ENCODE results near the gene DSCAML1. TPM values are rescaled to one million over a fixed set of nuclear protein-coding genes. Genes with fewer than 3 reads are reported as not detected.
"Not testable (repeated sequence)": the region's sequence is repeated elsewhere in the genome, so short reads cannot be mapped to it uniquely, and the experiment has no call there.

The DSCAML1 gene
- polyA plus RNA-seq, 1 donor = 0.63 TPM

GRCh38 chr11:117792241-117792640, 4.8 kb downstream of the DSCAML1 start:
- DNase-seq = no peak

GRCh38 chr11:117790279-117790678, 6.7 kb downstream of the DSCAML1 start:
- DNase-seq = no peak

DNA sequence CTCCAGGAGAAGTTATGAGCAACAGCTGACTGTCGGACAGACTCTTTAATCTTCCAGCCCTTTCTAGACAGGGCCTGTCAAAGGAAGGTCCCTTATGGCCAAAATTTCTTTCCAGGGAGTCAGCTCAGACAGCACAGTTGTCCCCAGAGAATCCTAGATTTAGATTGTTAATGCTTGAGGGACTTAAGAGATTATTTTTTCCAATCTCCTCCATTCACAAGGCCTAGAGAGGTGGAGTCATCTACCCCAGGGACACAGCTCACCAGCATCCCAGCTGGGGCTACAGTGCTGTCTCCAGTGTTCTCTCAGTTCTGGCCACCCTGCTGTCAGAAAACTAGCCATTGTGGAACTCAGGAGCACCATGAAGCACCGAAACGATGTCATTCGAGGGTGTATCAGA, 7.8 kb downstream of the DSCAML1 start:
- no peak for DNase-seq

GRCh38 chr11:117786135-117786870, 10.7 kb downstream of the DSCAML1 start:
- no peak for DNase-seq

DNA sequence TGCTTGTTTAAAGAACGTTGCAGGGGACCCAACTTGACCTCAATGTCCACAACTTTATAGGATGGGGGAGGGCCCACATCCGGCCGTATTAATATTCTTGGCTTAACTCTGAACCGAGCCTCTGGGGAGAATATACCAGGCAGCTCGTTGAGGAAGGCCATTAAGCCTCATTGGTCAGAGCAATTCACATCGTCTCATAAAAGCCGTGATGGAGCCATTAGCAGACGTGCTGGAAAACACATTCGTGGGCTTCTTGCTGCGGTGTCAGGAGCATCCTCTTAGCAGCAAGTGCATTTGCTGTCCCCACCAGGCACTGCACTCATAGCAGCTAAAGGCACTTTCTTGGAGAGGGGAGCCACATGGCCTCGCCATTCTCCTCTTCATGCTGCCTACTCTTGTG, 14.9 kb downstream of the DSCAML1 start:
- no peak for DNase-seq

DNA sequence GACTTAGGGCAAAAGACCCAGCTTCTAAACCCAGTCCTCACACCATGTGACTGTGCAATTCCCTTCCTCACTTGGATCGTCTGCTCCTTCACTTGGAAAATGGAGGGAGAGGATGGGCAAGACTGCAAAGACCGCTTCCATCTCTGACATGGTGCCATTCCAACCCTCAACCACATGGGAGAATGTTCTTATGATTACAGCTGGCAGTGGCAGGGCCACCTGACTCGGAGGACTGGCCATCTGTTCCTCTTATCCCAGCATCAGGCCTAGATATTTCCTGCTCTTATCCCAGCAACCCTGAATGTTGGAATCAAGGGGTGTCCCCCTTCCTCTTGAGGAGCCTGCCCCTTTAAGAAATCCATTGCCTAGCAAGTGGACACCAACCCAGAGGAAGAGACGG, 15.4 kb downstream of the DSCAML1 start:
- no peak for DNase-seq

DNA sequence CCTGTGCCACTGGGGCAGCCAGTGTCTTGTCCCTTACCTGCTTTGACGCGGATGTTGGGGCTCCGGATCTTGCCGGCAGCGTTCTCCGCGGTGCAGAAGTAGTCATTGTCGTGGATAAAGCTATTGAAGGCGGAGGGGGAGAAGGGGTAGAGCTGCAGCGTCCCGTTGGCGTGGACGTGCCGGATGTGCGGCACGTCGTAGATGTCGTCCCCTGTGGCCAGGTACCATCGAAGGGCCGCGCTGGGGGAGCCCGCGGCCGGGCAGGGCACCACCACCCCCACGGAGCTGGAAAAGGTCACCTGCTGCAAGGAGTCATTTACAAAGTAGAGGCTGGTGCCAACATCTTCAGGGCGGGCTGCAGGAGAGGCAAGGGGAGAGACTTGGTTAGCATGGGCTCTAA, 16.6 kb downstream of the DSCAML1 start:
- DNase-seq = no peak

DNA sequence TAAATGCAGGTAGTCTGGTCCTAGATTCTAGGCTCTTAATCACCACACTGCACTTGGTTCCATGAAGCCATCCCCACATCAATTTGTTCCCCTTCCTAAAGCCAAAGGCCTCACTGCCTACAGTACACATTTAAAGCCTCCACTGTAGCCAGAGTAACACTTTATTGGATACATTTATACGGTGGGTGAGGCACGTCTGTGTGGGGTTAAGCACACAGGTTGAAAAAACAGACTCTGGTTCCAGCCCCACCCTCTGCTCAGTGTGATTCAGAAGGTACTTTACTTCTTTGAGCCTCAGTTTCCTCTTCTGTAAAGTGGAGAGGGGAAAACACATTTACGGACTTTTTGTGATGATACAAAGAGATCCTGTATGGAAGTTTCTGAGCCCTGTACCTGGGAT, 22.5 kb downstream of the DSCAML1 start:
- no peak for DNase-seq

DNA sequence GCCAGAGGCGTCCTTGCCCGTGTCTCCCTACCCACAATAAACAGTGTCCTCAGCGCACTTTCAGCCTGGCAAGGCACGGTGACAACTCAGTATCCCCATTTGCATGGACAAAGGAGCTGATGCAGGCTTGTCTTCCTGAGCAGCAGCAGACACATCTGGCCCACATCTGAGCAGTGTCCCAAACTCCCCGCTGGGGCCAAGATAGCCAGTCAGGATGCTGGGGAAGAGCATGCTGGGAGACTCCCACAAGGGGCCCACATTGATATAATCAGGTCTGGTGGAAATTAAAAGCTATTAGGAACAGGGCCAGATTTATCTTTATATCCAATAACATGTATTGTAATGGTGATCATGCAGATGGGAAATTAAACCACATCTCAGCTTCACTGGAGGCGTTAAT, 24.7 kb downstream of the DSCAML1 start:
- no peak for DNase-seq

DNA sequence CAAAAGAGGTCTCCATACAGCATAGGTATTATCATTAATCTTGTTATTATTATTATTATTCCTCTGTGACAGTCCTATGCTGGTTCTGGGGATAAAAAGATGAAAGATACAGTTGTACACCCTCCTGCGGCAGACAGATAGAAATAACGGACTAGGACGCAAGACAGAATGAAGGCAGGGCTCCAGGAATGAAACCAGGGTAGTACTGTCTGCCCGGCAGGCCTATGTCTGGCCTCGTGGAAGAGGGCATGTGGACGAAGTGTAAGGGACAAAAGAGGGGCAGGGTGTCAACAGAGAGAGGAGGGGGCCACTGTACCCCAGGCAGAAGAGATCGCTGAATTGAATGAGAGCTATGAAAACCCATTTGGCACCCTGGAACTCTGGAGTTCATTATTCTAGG, 25.2 kb downstream of the DSCAML1 start:
- no peak for DNase-seq

DNA sequence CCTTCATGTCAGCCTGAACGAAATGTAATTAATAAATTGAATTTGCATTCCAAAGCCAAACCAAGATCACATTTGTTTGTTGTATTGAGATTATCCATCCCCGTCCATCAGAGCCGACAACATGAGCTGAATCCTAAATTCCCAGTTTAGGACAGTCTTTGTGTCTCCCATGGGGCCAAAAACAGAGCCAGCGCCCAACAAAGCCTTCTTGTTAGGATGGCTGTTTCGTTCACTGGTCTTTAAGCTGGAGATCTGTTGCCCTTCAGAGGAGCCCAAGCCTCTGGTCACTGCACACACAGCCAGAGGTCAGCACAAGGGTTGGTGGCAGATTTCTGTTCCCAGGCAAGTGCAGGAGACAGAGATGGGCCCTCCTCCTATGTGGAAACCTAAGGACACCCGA, 25.8 kb downstream of the DSCAML1 start:
- DNase-seq = no peak

DNA sequence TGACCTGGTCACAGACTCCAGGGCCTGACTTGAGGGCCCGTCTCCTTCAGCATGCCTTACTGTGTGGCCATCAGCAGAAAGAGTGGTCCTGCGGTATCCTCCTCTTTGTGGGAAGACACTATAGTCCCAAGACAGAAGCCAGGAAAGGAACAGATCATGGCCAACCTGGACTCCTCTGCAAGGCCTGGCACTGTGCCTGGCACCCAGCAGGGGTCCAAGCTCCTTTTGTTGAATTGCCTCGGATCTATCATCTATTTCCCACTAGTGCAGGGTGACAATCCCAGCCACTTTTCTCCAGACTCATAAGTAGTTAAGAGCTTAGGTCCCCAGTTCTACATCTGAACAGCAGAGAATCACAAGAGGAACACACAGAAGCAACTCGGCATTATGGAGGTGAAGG, 27.0 kb downstream of the DSCAML1 start:
- no peak for DNase-seq

DNA sequence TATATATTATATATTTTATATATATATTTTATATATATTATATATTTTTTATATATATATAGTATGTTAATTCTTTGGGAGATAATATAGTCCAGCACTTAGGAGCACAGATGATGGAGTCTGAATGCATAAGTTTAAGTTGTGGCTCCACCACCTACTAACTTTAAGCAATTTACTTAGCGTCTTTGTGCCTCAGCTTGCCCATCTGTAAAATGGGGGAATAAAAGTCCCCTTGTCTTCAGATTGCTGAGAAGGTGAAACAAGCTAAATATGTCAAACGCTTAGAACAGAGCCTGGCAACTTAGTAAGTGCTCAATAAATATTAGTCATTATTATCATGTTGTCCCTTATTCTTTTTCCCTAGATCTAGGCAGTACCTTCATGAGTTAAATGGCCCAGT, 27.5 kb downstream of the DSCAML1 start:
- DNase-seq = no peak

GRCh38 chr11:117768506-117768905, 28.5 kb downstream of the DSCAML1 start:
- DNase-seq = no peak

DNA sequence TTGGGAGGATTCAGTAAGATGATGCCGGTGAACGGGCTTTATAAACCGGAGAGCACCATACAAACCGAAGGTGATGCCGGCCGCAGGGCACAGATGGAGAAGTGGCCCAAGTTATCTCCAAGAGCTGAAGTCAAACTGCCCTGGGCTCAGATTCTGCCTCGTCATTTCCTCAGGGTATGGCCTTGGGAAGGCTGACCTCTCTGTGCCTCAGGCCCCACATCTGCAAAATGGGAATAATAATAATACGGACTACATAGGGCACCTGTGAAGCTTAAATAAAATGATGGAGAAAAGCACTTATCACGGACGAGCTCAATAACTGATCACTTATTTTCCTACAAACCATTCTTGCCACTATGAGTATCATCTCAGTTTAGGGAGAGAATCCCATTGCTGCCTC, 29.9 kb downstream of the DSCAML1 start:
- no peak for DNase-seq

GRCh38 chr11:117766576-117766975, 30.4 kb downstream of the DSCAML1 start:
- no peak for DNase-seq

DNA sequence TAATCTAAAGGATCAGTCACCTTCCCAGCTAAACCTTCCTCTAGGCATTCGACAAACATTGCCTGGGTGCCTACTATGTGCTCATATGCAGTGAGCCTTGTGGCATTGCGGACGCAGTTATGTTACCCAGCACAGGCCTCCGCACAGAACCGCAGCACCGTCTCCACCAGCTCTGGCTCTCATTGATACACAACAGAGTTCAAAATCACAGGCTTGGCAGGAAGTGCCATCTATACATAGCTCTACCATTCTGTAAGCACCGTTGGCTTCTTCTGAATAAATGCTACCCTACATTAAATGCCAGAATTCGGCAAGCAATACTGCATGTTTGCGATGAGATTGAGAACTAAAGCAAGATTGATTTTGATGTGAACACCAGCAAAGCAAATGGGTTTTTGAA, 31.0 kb downstream of the DSCAML1 start:
- DNase-seq = no peak

DNA sequence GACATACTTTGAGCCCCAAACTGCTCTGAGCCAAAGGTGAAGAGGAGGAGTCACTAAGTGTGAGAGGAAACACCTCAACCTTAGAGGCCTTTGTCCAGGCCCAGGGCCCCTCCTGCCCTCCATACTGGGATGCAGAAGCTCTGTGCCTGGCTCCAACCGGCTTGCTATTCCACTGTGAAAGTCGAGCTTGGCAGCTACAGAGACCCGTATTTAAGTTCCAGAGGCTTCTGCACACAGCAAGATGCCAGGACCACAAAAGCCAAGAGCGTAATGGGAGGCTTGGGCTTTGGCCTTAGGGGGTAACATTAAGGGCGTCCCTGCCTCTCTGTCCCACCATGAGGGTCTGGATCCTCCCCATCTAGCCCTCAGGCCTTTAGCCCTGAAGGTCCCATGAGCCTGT, 31.9 kb downstream of the DSCAML1 start:
- no peak for DNase-seq

- DNase-seq = not testable (repeated sequence)
These were observed 33.6 kb downstream of the DSCAML1 start for GRCh38 chr11:117763465-117763864.

DNA sequence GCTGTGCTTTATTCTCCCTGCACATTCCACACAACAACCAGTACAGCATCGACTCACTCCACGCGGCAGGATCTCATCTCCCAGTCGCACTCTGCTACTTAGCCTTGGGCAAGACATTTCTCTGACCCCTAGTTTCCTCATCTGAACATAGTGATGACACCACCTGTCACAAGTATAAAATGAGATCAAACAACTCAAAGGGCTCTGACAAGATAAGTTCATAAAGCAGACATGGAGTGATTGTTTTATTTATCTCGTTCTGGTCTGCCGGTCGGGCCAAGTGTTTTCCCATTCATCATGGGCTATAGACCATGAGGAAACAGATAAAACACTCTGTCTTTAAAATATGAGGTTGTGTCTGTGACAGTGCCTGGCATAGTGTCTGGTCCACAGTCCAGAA, 35.0 kb downstream of the DSCAML1 start:
- no peak for DNase-seq

- no peak for DNase-seq
These were observed 37.7 kb downstream of the DSCAML1 start for GRCh38 chr11:117759305-117759704.

GRCh38 chr11:117754030-117754429, 43.0 kb downstream of the DSCAML1 start:
- DNase-seq = no peak

- no peak for DNase-seq
These were observed 44.2 kb downstream of the DSCAML1 start for GRCh38 chr11:117752721-117753237.

DNA sequence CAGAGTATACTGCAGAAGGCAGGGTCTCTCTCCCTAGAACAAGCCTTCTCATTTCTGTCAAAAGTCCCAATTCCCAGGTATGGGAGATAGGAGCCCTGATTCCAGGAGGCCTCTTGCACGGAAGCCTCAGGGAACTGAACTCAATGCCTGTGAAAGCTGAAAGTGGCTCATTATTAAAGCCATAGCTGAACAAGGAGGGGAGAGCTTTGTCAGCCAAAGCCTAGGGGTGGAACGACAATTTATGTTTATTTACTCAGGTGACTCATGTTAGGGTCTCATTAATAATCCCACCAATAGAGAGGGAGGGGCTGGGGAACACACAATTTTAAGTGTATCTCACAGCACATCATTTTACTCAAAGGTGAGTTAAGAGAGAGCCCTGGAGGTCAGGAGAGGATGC, 44.9 kb downstream of the DSCAML1 start:
- DNase-seq = no peak

Data from hindlimb muscle (tissue), 1 donor.